Fibroblast of lung (primary cell): ENCODE measurements around the gene UBE2Q2. TPM values are rescaled to one million over a fixed set of nuclear protein-coding genes. Genes with fewer than 3 reads are reported as not detected.
"Not testable (repeated sequence)": the region's sequence is repeated elsewhere in the genome, so short reads cannot be mapped to it uniquely, and the experiment has no call there.

Source experiments
- DNase-seq, 2 donors: peaks; one replicate each; pipeline versions ENCODE4 v3.0.0 to v3.0.0-alpha.2; 2010; ENCODE audit warnings: low read depth in 2 of 2
- H2AFZ ChIP-seq: 2 replicates; pipeline ENCODE4 v1.5.1; 2012; ENCODE audit warnings: low read length, control low read depth, inconsistent platforms
- H3K27ac ChIP-seq: 2 replicates; pipeline ENCODE4 v1.5.1; 2011; ENCODE audit warnings: low read length, control low read depth; ENCODE audit not compliant: insufficient read depth
- H3K27me3 ChIP-seq: 2 replicates; pipeline ENCODE4 v1.5.1; 2011; ENCODE audit warnings: mild to moderate bottlenecking, low read length; ENCODE audit not compliant: control insufficient read depth, insufficient read depth
- H3K36me3 ChIP-seq: 2 replicates; pipeline ENCODE4 v1.5.1; 2011; ENCODE audit warnings: low read length; ENCODE audit not compliant: control insufficient read depth, insufficient read depth
- H3K4me1 ChIP-seq: 2 replicates; pipeline ENCODE4 v1.5.1; 2011; ENCODE audit warnings: low read length; ENCODE audit not compliant: control insufficient read depth, insufficient read depth; ENCODE audit errors: extremely low read depth
- H3K4me2 ChIP-seq: 2 replicates; pipeline ENCODE4 v1.5.1; 2011; ENCODE audit warnings: low read length, control low read depth; ENCODE audit not compliant: insufficient read depth; ENCODE audit errors: extremely low read depth
- H3K4me3 ChIP-seq, 4 experiments: fragments of 200-600 bp in 1 of 4; sonication (generic) in 1 of 4; replicated peaks in 1 of 4; 2 replicates each; pipeline ENCODE4 v1.5.1; 2011 to 2016; ENCODE audit warnings: low read length in 4 of 4, low read depth in 3 of 4, mild to moderate bottlenecking in 3 of 4, control low read depth in 2 of 4, inconsistent platforms in 1 of 4, mixed read lengths in 1 of 4; ENCODE audit not compliant: insufficient read depth in 1 of 4; ENCODE audit errors: control extremely low read depth in 1 of 4
- H3K79me2 ChIP-seq: 2 replicates; pipeline ENCODE4 v1.5.1; 2012; ENCODE audit warnings: mild to moderate bottlenecking, low read length, inconsistent platforms; ENCODE audit not compliant: control insufficient read depth, insufficient read depth
- H3K9ac ChIP-seq: 2 replicates; pipeline ENCODE4 v1.5.1; 2011; ENCODE audit warnings: mild to moderate bottlenecking, low read length, control low read depth; ENCODE audit not compliant: insufficient read depth
- H3K9me3 ChIP-seq: 2 replicates; pipeline ENCODE4 v1.5.1; 2012; ENCODE audit warnings: low read depth, low read length; ENCODE audit not compliant: control insufficient read depth, insufficient read depth
- H4K20me1 ChIP-seq: 2 replicates; pipeline ENCODE4 v1.5.1; 2011; ENCODE audit warnings: low read length; ENCODE audit not compliant: control insufficient read depth, insufficient read depth; ENCODE audit errors: extremely low read depth
- CTCF ChIP-seq, 2 donors: IDR thresholded peaks in 1 of 2; conservative IDR thresholded peaks in 1 of 2; 1 replicate in 1 of 2; 2 replicates in 1 of 2; pipeline ENCODE4 v1.5.1; 2011 to 2012; ENCODE audit warnings: low read length in 2 of 2, control low read depth in 1 of 2, inconsistent platforms in 1 of 2, low read depth in 1 of 2, mild to moderate bottlenecking in 1 of 2
- EZH2 ChIP-seq: IDR thresholded peaks from 2 replicates; pipeline ENCODE4 v1.5.1; 2012; ENCODE audit warnings: low read length, control low read depth, mild to moderate bottlenecking; ENCODE audit errors: missing control alignments
- polyA plus RNA-seq, 2 donors: library from polyadenylated mRNA; depleted of rRNA in 1 of 2; stranded (reverse) in 1 of 2; unstranded in 1 of 2; fragments of >200 nt; gene quantifications; 2 replicates each; pipeline ENCODE4 v1.2.1, GENCODE V29; 2011 to 2012; ENCODE audit warnings: missing spikeins in 1 of 2
- total RNA-seq: library from RNA; depleted of rRNA; stranded (reverse); fragments of >200 nt; gene quantifications from 2 replicates; pipeline ENCODE4 v1.2.1, GENCODE V29; 2014

The UBE2Q2 gene
- total and polyA plus RNA-seq, 2 donors (not counting 1 experiment from before 2014, with no cell fraction given), result 55.7 to 62.6 TPM

DNA sequence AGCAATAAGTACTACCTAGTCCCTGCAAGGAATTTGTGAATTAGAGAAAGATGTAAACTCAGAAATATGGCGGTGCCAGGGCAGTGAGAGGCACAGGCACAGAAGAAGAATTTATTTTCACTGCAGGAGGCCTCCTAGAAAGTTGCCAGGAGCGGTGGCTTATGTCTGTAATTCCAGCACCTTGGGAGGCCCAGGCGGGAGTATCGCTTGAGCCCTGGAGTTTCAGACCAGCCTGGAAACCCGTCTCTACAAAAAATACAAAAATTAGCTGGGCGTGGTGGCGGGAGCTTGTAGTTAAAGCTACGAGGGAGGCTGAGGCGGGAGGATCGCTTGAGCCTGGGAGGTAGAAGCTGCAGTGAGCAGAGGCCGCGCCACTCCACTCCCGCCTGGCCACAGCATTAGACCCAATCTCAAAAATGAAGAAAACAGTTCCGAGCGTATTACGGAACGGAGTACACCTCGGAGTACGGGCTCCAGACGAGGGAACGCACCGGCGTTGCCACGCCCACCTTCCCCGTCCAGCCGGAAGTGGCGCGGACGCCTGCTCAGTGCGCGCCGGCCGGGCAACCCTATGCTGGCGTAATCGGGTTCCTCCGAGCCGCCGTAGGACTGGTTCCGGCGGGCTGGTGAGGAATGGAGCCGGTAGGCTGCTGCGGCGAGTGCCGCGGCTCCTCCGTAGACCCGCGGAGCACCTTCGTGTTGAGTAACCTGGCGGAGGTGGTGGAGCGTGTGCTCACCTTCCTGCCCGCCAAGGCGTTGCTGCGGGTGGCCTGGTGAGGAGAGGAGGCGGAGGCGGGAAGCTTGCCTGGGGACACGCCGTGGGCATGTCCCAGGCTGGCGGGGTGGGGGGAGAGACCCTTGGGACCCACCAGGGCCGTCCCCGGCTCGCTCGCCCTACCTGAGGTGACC lies 60.3 kb downstream of the UBE2Q2 start, which contains the start of gene FBXO22:
TSS of gene FBXO22 (plus strand) at position 548 of the 909 bp plus-strand sequence. CDS start at position 634, 86 bp downstream.
- TF ChIP-seq CTCF (conservative IDR thresholded peaks at IDR 0.05 in 1 of 2, IDR thresholded peaks at IDR 0.05 in 1 of 2; ENCODE audit: low read depth in 1 of 2, low read length in 2 of 2), result no peak
- no peak for TF ChIP-seq EZH2
- no peaks in the 10 kb centered on the region for H3K4me1 ChIP-seq
- H3K27ac ChIP-seq, result peak within 1 kb of the TSS; percentile 72
- peak within 1 kb of the TSS; percentile 74 for H3K9ac ChIP-seq
- peak within 1 kb of the TSS; percentile 81 for H3K4me2 ChIP-seq
- H3K27me3 ChIP-seq, result no peaks in the 10 kb centered on the region
- peaks cover 24% of the 10 kb centered on the region for H3K79me2 ChIP-seq
- DNase-seq, result peak; percentile 90 to 91
- H3K9me3 ChIP-seq, result no peaks in the 10 kb centered on the region
- peak within 1 kb of the TSS; percentile 86 for H2AFZ ChIP-seq
- H3K36me3 ChIP-seq, result no peaks in the 10 kb centered on the region
- H3K4me3 ChIP-seq, result peak within 1 kb of the TSS; percentile 77 to 94 (median 84)
- H4K20me1 ChIP-seq, result no peaks in the 10 kb centered on the region

DNA sequence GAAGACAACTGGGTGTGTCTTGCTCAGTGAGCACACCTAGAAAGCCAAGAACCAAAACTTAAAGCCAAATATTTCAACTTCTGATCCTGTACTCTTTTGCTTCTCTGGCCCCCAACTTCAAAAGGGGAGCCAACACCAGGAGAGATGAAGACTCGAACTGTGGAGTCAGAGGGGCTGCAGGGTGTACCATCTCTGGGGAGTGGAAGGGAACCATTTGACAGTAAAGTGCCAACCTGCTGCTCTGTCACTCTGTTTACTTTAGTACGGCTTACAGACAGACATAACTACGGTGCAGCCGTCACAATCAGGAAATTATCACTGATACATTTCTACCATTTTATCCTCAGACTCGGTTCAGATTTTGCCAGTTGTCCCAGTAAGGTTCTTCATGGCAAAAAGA lies 62.0 kb downstream of the UBE2Q2 start:
- H2AFZ ChIP-seq, result no peak overlapping the region
- H3K9ac ChIP-seq, result no peak overlapping the region
- DNase-seq, result no peak
- H3K9me3 ChIP-seq, result no peaks in the 10 kb centered on the region
- H3K27ac ChIP-seq, result no peak overlapping the region
- H4K20me1 ChIP-seq, result no peaks in the 10 kb centered on the region
- H3K27me3 ChIP-seq, result no peaks in the 10 kb centered on the region
- no peak overlapping the region for H3K4me2 ChIP-seq
- peaks cover 30% of the 10 kb centered on the region for H3K79me2 ChIP-seq
- H3K36me3 ChIP-seq, result no peaks in the 10 kb centered on the region
- no peaks in the 10 kb centered on the region for H3K4me1 ChIP-seq
- TF ChIP-seq CTCF (conservative IDR thresholded peaks at IDR 0.05 in 1 of 2, IDR thresholded peaks at IDR 0.05 in 1 of 2; ENCODE audit: low read depth in 1 of 2, low read length in 2 of 2), result no peak
- TF ChIP-seq EZH2, result no peak
- peak overlapping the region in 2 of 4 experiments; percentile 19 to 36 for H3K4me3 ChIP-seq

DNA sequence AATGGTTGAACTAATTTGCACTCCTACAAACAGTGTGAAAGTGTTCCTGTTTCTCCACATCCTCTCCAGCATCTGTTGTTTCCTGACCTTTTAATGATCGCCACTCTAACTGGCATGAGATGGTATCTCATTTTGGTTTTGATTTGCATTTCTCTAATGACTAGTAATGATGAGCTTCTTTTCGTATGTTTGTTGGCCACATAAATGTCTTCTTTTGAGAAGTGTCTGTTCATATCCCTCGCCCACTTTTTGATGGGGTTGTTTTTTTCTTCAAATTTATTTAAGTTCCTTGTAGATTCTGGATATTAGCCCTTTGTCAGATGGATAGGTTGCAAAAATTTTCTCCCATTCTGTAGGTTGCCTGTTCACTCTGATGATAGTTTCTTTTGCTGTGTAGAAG lies 67.1 kb downstream of the UBE2Q2 start:
- not testable (repeated sequence) for H3K9ac ChIP-seq, H3K9me3 ChIP-seq, H3K4me2 ChIP-seq, H3K36me3 ChIP-seq, H3K27me3 ChIP-seq, H3K27ac ChIP-seq, H3K4me3 ChIP-seq, DNase-seq, H3K4me1 ChIP-seq, H2AFZ ChIP-seq, H4K20me1 ChIP-seq
- H3K79me2 ChIP-seq, result peaks cover 22% of the 10 kb centered on the region
